Transverse colon (tissue), 4 donors: ENCODE results near the gene CGB8.
"Not testable (repeated sequence)": the region's sequence is repeated elsewhere in the genome, so short reads cannot be mapped to it uniquely, and the experiment has no call there.

ENCODE experiments used
- CTCF ChIP-seq, 5 experiments: fragments of 200-600 bp in 3 of 5; fragments of 450-650 bp in 2 of 5; sonication (generic) in 3 of 5; IDR thresholded peaks; 1 replicate in 2 of 5; 2 replicates in 3 of 5; pipeline ENCODE4 v1.5.1; 2016 to 2017; ENCODE audit warnings: antibody characterized with exemption in 5 of 5, inconsistent platforms in 3 of 5, mild to moderate bottlenecking in 2 of 5, moderate library complexity in 1 of 5
- EP300 ChIP-seq: sonication (generic); formaldehyde crosslinking; IDR thresholded peaks from one replicate; pipeline ENCODE4 v1.6.1; 2017; ENCODE audit warnings: antibody characterized with exemption, low read depth
- POLR2A ChIP-seq: fragments of 450-650 bp; IDR thresholded peaks from one replicate; pipeline ENCODE4 v1.6.1; 2016; ENCODE audit warnings: antibody characterized with exemption, mild to moderate bottlenecking, moderate library complexity
- POLR2AphosphoS5 ChIP-seq, 3 donors: sonication (generic); formaldehyde crosslinking; IDR thresholded peaks; one replicate each; pipeline ENCODE4 v1.6.1; 2016; ENCODE audit warnings: antibody characterized with exemption in 3 of 3

- TF ChIP-seq POLR2AphosphoS5 (IDR thresholded peaks at IDR 0.05); CTCF (IDR thresholded peaks at IDR 0.05); POLR2A; EP300: not testable (repeated sequence)
Measured at GRCh38 chr19:49030323-49030722, 18.6 kb downstream of the CGB8 start.
